SH-SY5Y (cell line): Measurements from ENCODE around the gene KCTD5.

Experiments
- GATA2 ChIP-seq: IDR thresholded peaks from 2 replicates; pipeline ENCODE4 v1.6.1; 2011; ENCODE audit warnings: mild to moderate bottlenecking, low read depth, low read length
- GATA3 ChIP-seq: IDR thresholded peaks from 2 replicates; pipeline ENCODE4 v1.6.1; 2011; ENCODE audit warnings: low read depth, mild to moderate bottlenecking, low read length, moderate library complexity

DNA sequence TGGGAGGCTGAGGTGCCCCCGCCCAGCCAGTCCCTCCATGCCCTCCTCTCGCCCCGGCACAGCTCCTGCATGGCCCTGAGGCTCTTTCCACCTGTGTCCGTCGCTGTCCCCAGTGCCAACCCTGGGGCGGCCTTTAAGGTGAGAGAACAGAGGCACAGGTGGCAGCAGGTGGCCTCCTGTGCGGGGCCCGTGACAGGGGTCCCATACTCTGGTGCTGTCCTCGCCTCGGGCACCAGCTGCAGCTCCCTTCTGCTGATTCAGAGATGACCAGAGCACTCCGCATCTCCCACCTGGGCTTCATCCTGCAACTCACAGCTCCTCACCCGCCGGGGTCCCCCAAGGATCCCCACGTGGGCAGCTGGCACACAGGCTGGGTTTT, 29.7 kb downstream of the KCTD5 start:
- TF ChIP-seq GATA2 (no peak), GATA3 (no peak)
